ENCODE results near the gene SSB.
"Not testable (repeated sequence)": the region's sequence is repeated elsewhere in the genome, so short reads cannot be mapped to it uniquely, and the experiment has no call there.

SSB gene

DNA sequence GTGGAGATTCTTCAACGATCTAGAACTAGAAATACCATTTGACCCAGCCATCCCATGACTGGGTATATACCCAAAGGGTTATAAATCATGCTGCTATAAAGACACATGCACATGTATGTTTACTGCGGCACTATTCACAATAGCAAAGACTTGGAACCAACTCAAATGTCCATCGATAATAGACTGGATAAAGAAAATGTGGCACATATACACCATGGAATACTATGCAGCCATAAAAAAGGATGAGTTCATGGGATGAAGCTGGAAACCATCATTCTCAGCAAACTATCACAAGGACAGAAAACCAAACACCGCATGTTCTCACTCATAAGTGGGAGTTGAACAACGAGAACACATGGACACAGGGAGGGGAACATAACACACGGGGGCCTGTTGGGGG, 18.7 kb downstream of the SSB start:
- H2BK120ac ChIP-seq (ENCODE audit: insufficient read depth, low read length, poor library complexity); H3K9me3 ChIP-seq (ENCODE audit: insufficient read depth, low read depth, low read length); H3K4me1 ChIP-seq (ENCODE audit: control insufficient read depth in 1 of 2, insufficient read depth in 2 of 2, low read length in 2 of 2); H4K12ac ChIP-seq (ENCODE audit: low read depth, low read length); H3K27me3 ChIP-seq (ENCODE audit: insufficient read depth, low read length); H3K9ac ChIP-seq (ENCODE audit: low read length); H2AFZ ChIP-seq (ENCODE audit: insufficient read depth, low read length, poor library complexity); H3K79me2 ChIP-seq (ENCODE audit: control insufficient read depth, insufficient read depth, low read length, poor library complexity); H3K4me3 ChIP-seq (ENCODE audit: low read depth, low read length); DNase-seq; H4K91ac ChIP-seq (ENCODE audit: low read depth, low read length); H3K14ac ChIP-seq (ENCODE audit: low read length); H3K23ac ChIP-seq (ENCODE audit: low read length); H3K79me1 ChIP-seq (ENCODE audit: low read length); H3K18ac ChIP-seq (ENCODE audit: low read length); H2AK5ac ChIP-seq (ENCODE audit: low read length); H2BK5ac ChIP-seq (ENCODE audit: low read depth, low read length, poor library complexity); H4K8ac ChIP-seq (ENCODE audit: low read depth, low read length); H3K4me2 ChIP-seq (ENCODE audit: low read length); H2BK12ac ChIP-seq (ENCODE audit: low read length); H3K4ac ChIP-seq (ENCODE audit: low read depth, low read length); H3K27ac ChIP-seq (ENCODE audit: low read depth, low read length): not testable (repeated sequence)
- H3K36me3 ChIP-seq (ENCODE audit: control insufficient read depth in 1 of 2, insufficient read depth in 2 of 2, low read length in 2 of 2) = peaks cover 17 to 19% of the 10 kb centered on the region in 2 experiments
- no CpG with 5 or more reads among the region's 6 CpGs for WGBS (ENCODE audit: extremely low coverage, insufficient coverage, insufficient read length)

DNA sequence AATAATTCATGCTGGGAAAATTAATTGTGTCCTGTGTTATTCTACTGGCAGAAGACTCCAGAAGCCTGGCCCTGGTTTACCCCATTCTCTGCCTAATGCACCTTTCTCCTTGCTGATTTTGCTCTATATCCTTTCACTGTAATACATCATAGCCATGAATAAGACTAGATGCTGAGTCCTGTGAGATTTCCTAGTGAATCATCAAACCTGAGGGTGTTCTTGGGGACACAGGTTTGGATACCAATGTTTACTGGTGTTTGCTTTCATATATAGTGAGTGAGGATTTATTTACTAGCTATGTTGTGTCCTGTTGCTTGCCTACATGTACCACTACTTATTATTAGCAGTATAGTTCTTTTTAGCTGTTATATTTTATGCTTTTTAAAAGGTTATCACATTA, 19.6 kb downstream of the SSB start:
- Histone ChIP-seq H3K9ac (ENCODE audit: low read length) (no peak overlapping the region), H3K9me3 (ENCODE audit: insufficient read depth, low read depth, low read length) (no peaks in the 10 kb centered on the region), H2BK5ac (ENCODE audit: low read depth, low read length, poor library complexity) (no peak overlapping the region), H4K91ac (ENCODE audit: low read depth, low read length) (no peak overlapping the region), H2AFZ (ENCODE audit: insufficient read depth, low read length, poor library complexity) (no peak overlapping the region), H3K27me3 (ENCODE audit: insufficient read depth, low read length) (no peaks in the 10 kb centered on the region), H3K18ac (ENCODE audit: low read length) (no peak overlapping the region), H3K36me3 (ENCODE audit: control insufficient read depth in 1 of 2, insufficient read depth in 2 of 2, low read length in 2 of 2) (peaks cover 17 to 18% of the 10 kb centered on the region in 2 experiments), H2AK5ac (ENCODE audit: low read length) (no peak overlapping the region), H4K12ac (ENCODE audit: low read depth, low read length) (no peak overlapping the region), H3K4me1 (ENCODE audit: control insufficient read depth in 1 of 2, insufficient read depth in 2 of 2, low read length in 2 of 2) (peaks cover 0 to 3% of the 10 kb centered on the region in 2 experiments), H3K14ac (ENCODE audit: low read length) (no peak overlapping the region), H3K23ac (ENCODE audit: low read length) (no peak overlapping the region), H3K79me1 (ENCODE audit: low read length) (no peaks in the 10 kb centered on the region), H3K4ac (ENCODE audit: low read depth, low read length) (no peak overlapping the region), H2BK120ac (ENCODE audit: insufficient read depth, low read length, poor library complexity) (no peak overlapping the region), H3K27ac (ENCODE audit: low read depth, low read length) (no peak overlapping the region), H3K4me3 (ENCODE audit: low read depth, low read length) (no peak overlapping the region), H3K4me2 (ENCODE audit: low read length) (no peak overlapping the region), H3K79me2 (ENCODE audit: control insufficient read depth, insufficient read depth, low read length, poor library complexity) (no peaks in the 10 kb centered on the region), H2BK12ac (ENCODE audit: low read length) (no peak overlapping the region), H4K8ac (ENCODE audit: low read depth, low read length) (no peak overlapping the region)
- no peak for DNase-seq

DNA sequence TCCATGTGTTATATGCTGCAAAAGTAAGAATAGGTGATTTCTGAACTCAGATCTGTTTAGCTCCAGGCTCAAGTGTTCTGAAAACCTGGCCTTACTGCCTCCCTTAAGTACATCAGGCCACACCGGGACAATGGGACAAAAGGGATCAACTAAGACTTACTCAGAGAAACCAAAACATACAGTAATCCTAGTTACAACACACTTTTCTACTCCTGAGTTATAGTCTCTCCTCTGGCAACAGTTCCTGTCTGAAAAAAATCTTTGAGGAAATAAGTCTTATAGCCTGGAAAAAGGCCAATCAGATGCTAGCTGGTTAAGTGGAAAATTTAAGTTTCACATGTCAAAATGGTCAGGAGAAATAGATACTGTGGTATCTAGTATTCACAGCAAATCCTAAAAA, 20.4 kb downstream of the SSB start:
- Histone ChIP-seq H2BK12ac (ENCODE audit: low read length) (no peak overlapping the region), H3K14ac (ENCODE audit: low read length) (no peak overlapping the region), H2BK120ac (ENCODE audit: insufficient read depth, low read length, poor library complexity) (no peak overlapping the region), H3K27ac (ENCODE audit: low read depth, low read length) (no peak overlapping the region), H3K9me3 (ENCODE audit: insufficient read depth, low read depth, low read length) (no peaks in the 10 kb centered on the region), H3K4ac (ENCODE audit: low read depth, low read length) (no peak overlapping the region), H3K27me3 (ENCODE audit: insufficient read depth, low read length) (no peaks in the 10 kb centered on the region), H3K4me2 (ENCODE audit: low read length) (no peak overlapping the region), H3K79me1 (ENCODE audit: low read length) (no peaks in the 10 kb centered on the region), H4K12ac (ENCODE audit: low read depth, low read length) (no peak overlapping the region), H3K9ac (ENCODE audit: low read length) (no peak overlapping the region), H3K79me2 (ENCODE audit: control insufficient read depth, insufficient read depth, low read length, poor library complexity) (no peaks in the 10 kb centered on the region), H4K8ac (ENCODE audit: low read depth, low read length) (no peak overlapping the region), H4K91ac (ENCODE audit: low read depth, low read length) (no peak overlapping the region), H3K23ac (ENCODE audit: low read length) (no peak overlapping the region), H2BK5ac (ENCODE audit: low read depth, low read length, poor library complexity) (no peak overlapping the region), H3K18ac (ENCODE audit: low read length) (no peak overlapping the region), H2AFZ (ENCODE audit: insufficient read depth, low read length, poor library complexity) (no peak overlapping the region), H2AK5ac (ENCODE audit: low read length) (no peak overlapping the region), H3K4me3 (ENCODE audit: low read depth, low read length) (no peak overlapping the region), H3K4me1 (ENCODE audit: control insufficient read depth in 1 of 2, insufficient read depth in 2 of 2, low read length in 2 of 2) (peaks cover 0 to 3% of the 10 kb centered on the region in 2 experiments), H3K36me3 (ENCODE audit: control insufficient read depth in 1 of 2, insufficient read depth in 2 of 2, low read length in 2 of 2) (peaks cover 12 to 15% of the 10 kb centered on the region in 2 experiments)
- WGBS (ENCODE audit: extremely low coverage, insufficient coverage, insufficient read length) = no CpG with 5 or more reads among the region's 1 CpG
- DNase-seq = no peak

DNA sequence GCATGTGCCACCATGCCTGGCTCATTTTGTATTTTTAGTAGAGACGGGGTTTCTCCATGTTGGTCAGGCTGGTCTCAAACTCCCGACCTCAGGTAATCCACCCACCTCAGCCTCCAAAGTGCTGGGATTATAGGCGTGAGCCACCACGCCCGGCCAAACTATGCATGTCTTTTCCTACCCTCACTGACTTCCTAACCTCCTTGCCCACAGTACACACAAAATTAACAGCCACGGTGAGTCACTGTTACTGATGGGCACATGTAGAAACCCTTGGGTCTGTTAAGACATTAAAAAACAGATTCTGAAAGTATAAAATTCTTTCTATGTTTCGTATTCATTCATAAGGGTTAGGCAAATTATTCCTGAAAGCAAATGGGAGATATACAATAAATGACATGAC, 21.4 kb downstream of the SSB start:
- not testable (repeated sequence) for H3K9ac ChIP-seq (ENCODE audit: low read length); H2BK12ac ChIP-seq (ENCODE audit: low read length); H3K9me3 ChIP-seq (ENCODE audit: insufficient read depth, low read depth, low read length); H3K27ac ChIP-seq (ENCODE audit: low read depth, low read length); H4K8ac ChIP-seq (ENCODE audit: low read depth, low read length); H4K91ac ChIP-seq (ENCODE audit: low read depth, low read length); H3K36me3 ChIP-seq (ENCODE audit: control insufficient read depth in 1 of 2, insufficient read depth in 2 of 2, low read length in 2 of 2); H2AK5ac ChIP-seq (ENCODE audit: low read length); H3K18ac ChIP-seq (ENCODE audit: low read length); H2BK5ac ChIP-seq (ENCODE audit: low read depth, low read length, poor library complexity); H3K79me2 ChIP-seq (ENCODE audit: control insufficient read depth, insufficient read depth, low read length, poor library complexity); H2BK120ac ChIP-seq (ENCODE audit: insufficient read depth, low read length, poor library complexity); H3K27me3 ChIP-seq (ENCODE audit: insufficient read depth, low read length); H3K14ac ChIP-seq (ENCODE audit: low read length); DNase-seq; H3K23ac ChIP-seq (ENCODE audit: low read length); H4K12ac ChIP-seq (ENCODE audit: low read depth, low read length); H3K4ac ChIP-seq (ENCODE audit: low read depth, low read length); H3K4me3 ChIP-seq (ENCODE audit: low read depth, low read length); H3K4me2 ChIP-seq (ENCODE audit: low read length); H3K4me1 ChIP-seq (ENCODE audit: control insufficient read depth in 1 of 2, insufficient read depth in 2 of 2, low read length in 2 of 2); H2AFZ ChIP-seq (ENCODE audit: insufficient read depth, low read length, poor library complexity); H3K79me1 ChIP-seq (ENCODE audit: low read length)
- WGBS (ENCODE audit: extremely low coverage, insufficient coverage, insufficient read length) = no CpG with 5 or more reads among the region's 7 CpGs

Data from trophoblast cell (in vitro differentiated cells and primary cell).